ENCODE results near the gene DPP6. TPM values are rescaled to one million over a fixed set of nuclear protein-coding genes. Genes with fewer than 3 reads are reported as not detected.

Gene DPP6
- total and polyA plus RNA-seq, 2 of the 8 experiments (the other 6 are each of a cell fraction or from before 2014, with no cell fraction given): 4.7 to 6.8 TPM

DNA sequence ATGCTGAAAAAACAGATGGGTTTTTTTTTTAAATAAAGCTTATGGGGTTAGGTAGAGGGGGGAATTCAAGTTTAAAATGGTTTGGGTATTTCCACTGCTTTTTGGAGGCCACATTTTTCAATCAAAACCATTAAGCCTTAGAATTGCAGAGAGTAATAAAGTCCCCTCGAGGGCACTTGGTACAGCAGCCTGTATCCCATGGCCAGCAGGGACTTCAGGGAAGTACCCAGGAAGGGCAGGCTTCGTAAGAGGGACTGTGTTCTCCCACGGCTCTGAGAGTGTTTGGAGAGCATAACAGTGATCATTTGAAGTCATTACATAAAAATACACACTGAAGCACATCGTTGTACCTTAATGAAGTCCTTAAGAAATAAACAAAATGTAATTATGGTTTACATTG is 432.7 kb downstream of the DPP6 start:
- no peaks in the 10 kb centered on the region for H3K9me3 ChIP-seq (ENCODE audit: insufficient read depth in 2 of 2, low read depth in 1 of 2, low read length in 1 of 2)
- H2BK120ac ChIP-seq (replicated peaks; ENCODE audit: low read depth, low read length): no peak overlapping the region
- no peak overlapping the region for H3K14ac ChIP-seq (ENCODE audit: insufficient read length)
- H3K27ac ChIP-seq (ENCODE audit: low read depth, low read length): no peak overlapping the region
- no peak overlapping the region for H2BK5ac ChIP-seq (ENCODE audit: low read depth, low read length)
- H3K79me2 ChIP-seq (ENCODE audit: control insufficient read depth in 1 of 2, insufficient read depth in 2 of 2, low read length in 2 of 2): no peaks in the 10 kb centered on the region
- H4K8ac ChIP-seq (ENCODE audit: extremely low read depth, insufficient read depth, low read length): no peak overlapping the region
- H2BK12ac ChIP-seq (ENCODE audit: low read depth, low read length): no peak overlapping the region
- no peak overlapping the region for H2BK20ac ChIP-seq (ENCODE audit: low read length)
- no peak overlapping the region for H3K4me3 ChIP-seq (ENCODE audit: extremely low read depth in 1 of 4, insufficient read depth in 2 of 4, low read depth in 3 of 4, low read length in 4 of 4)
- no peak overlapping the region for H3K4me2 ChIP-seq (ENCODE audit: insufficient read depth in 1 of 2, low read depth in 2 of 2, low read length in 2 of 2)
- ChIA-PET POLR2A (ENCODE audit: partially characterized antibody) (no interaction called here), CTCF (ENCODE audit: partially characterized antibody) (interaction anchor here (0.8 to 1.7 kb wide), 5 partner anchors 9 to 19 kb away, joined by 3 to 7 read pairs (median 3); no protein-coding TSS in a partner anchor)
- H2BK15ac ChIP-seq (ENCODE audit: low read length): no peak overlapping the region
- 82% methylated on average over 4 of the region's 4 CpGs; no CpG with 5 or more reads in 1 of the 2 experiments for WGBS, 2 experiments (ENCODE audit: extremely low coverage in 1 of 2, insufficient coverage in 1 of 2, insufficient read length in 1 of 2, insufficient replicate concordance in 2 of 2, low coverage in 1 of 2, low lambda C conversion rate in 2 of 2, missing lambda C conversion rate in 1 of 2)
- H4K5ac ChIP-seq (ENCODE audit: insufficient read length, low read depth, low read length): no peak overlapping the region
- no peak overlapping the region for H3K9ac ChIP-seq (replicated peaks in 1 of 4; ENCODE audit: extremely low read depth in 1 of 4, low read depth in 3 of 4, low read length in 3 of 4)
- no peak overlapping the region for H3K4ac ChIP-seq (replicated peaks; ENCODE audit: insufficient read length, low read depth, low read length)
- H4K20me1 ChIP-seq (replicated peaks in 1 of 2; ENCODE audit: control insufficient read depth in 1 of 2, insufficient read depth in 2 of 2, low read length in 2 of 2): peaks cover 0 to 2% of the 10 kb centered on the region in 2 experiments
- no peak overlapping the region for H3K56ac ChIP-seq (replicated peaks; ENCODE audit: insufficient read length, low read depth, low read length)
- no peak overlapping the region for H2AK5ac ChIP-seq (ENCODE audit: low read depth, low read length)
- DNase-seq (ENCODE audit: low read depth in 1 of 2, low spot score in 2 of 2): no peak
- H3K18ac ChIP-seq (ENCODE audit: extremely low read depth, low read length): no peak overlapping the region
- H3K36me3 ChIP-seq (ENCODE audit: control insufficient read depth in 2 of 4, insufficient read depth in 4 of 4, low read length in 3 of 4): no peaks in the 10 kb centered on the region
- H3K27me3 ChIP-seq (replicated peaks in 1 of 4; ENCODE audit: control insufficient read depth in 3 of 4, extremely low read depth in 1 of 4, insufficient read depth in 3 of 4, low read length in 3 of 4): no peaks in the 10 kb centered on the region
- H3K79me1 ChIP-seq (ENCODE audit: low read depth, low read length): no peaks in the 10 kb centered on the region
- no peak overlapping the region for H2AFZ ChIP-seq (ENCODE audit: low read length)
- no peak overlapping the region for H4K91ac ChIP-seq (replicated peaks; ENCODE audit: insufficient read length, low read length)
- H3K4me1 ChIP-seq (replicated peaks in 1 of 4; ENCODE audit: control insufficient read depth in 3 of 4, insufficient read depth in 4 of 4, low read length in 3 of 4): peaks cover 0 to 4% (median 2%) of the 10 kb centered on the region in 4 experiments; a peak in 3 of 7 replicates
- no peak overlapping the region for H3K23ac ChIP-seq (ENCODE audit: insufficient read length)
- H3K23me2 ChIP-seq (ENCODE audit: low read depth, low read length): peaks cover 1% of the 10 kb centered on the region; the same call in 1 of the 2 replicates
- no peak for FAIRE-seq
